Left lung (tissue), 10 donors: ENCODE measurements around the gene CTIF. TPM values are rescaled to one million over a fixed set of nuclear protein-coding genes. Genes with fewer than 3 reads are reported as not detected.

Experiments
- ATAC-seq: fragments of 200-7000 bp; cut with Tn5 transposase; one replicate; pipeline ENCODE4 v1.9.1; 2020; ENCODE audit warnings: moderate library complexity
- DNase-seq, 4 donors: peaks; one replicate each; pipeline ENCODE4 v3.0.0-alpha.2; 2013 to 2020
- H3K27ac ChIP-seq, 2 donors: fragments of 200-600 bp; sonication (generic) in 1 of 2; one replicate each; pipeline versions ENCODE4 v1.5.0 to v1.8.0; 2020 to 2021
- H3K27me3 ChIP-seq, 2 donors: fragments of 200-600 bp; sonication (generic) in 1 of 2; one replicate each; pipeline versions ENCODE4 v1.5.0 to v1.8.0; 2020 to 2021
- H3K36me3 ChIP-seq, 2 donors: fragments of 200-600 bp; sonication (generic) in 1 of 2; one replicate each; pipeline versions ENCODE4 v1.5.0 to v1.8.0; 2020 to 2021
- H3K4me1 ChIP-seq, 2 donors: fragments of 200-600 bp; one replicate each; pipeline ENCODE4 v1.8.0; 2021
- H3K4me3 ChIP-seq, 2 donors: fragments of 200-600 bp; sonication (generic) in 1 of 2; one replicate each; pipeline versions ENCODE4 v1.5.0 to v1.8.0; 2020 to 2021; ENCODE audit warnings: mild to moderate bottlenecking in 1 of 2
- H3K9me3 ChIP-seq, 2 donors: fragments of 200-600 bp; sonication (generic) in 1 of 2; one replicate each; pipeline versions ENCODE4 v1.5.0 to v1.8.0; 2020 to 2021
- CTCF ChIP-seq, 2 donors: fragments of 200-600 bp; sonication (generic) in 1 of 2; IDR thresholded peaks; one replicate each; pipeline versions ENCODE4 v1.5.0 to v1.8.0; 2021; ENCODE audit warnings: antibody characterized with exemption in 2 of 2
- intact Hi-C, 2 donors: fragments of 100-400 bp; cut with DNase I; formaldehyde crosslinking; loops; one replicate each; pipeline versions ENCODE4 v1.11.2 to v1.14.2; 2022
- polyA plus RNA-seq, 6 donors: library from polyadenylated mRNA; unstranded; fragments of 120-200 nt; gene quantifications; one replicate each; pipeline ENCODE4 v1.2.1, GENCODE V29; 2013; ENCODE audit not compliant: insufficient read length in 6 of 6
- total RNA-seq, 2 donors: library from RNA; stranded (reverse); fragmentation: NEBNext Ultra II Directional; extraction: Animal tissue kit (Norgen Biotek cat#: 25700); gene quantifications; one replicate each; pipeline ENCODE4 v1.2.1, GENCODE V29; 2021
- donor health status: DM: no; HTN: yes; CAD: no.
- donor health status: DM: no; HTN: no; CAD: no.

The CTIF gene
- total and polyA plus RNA-seq, 8 donors: 24.9 to 46.1 (median 34.9) TPM

DNA sequence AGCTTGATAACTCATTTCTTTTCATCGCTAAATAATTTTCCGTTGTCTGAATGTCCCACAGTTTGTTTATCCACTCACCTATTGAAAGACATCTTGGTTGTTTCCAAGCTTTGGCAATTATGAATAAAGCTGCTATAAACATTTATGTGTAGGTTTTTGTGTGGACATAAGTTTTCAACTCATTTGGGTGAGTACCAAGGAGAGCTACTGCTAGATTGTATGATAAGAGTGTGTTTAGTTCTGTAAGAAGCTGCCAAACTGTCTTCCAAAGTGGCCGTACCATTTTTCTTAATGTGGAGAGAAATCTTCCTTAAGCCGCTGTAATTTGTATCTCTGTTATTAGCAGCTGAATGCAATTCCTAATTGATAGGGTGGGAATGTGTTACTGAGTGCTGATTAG, 11.4 kb upstream of the CTIF start:
- intact Hi-C loops: no loop called here
- DNase-seq: no peak
- ATAC-seq: no peak
- Histone ChIP-seq H3K4me1 (no peaks in the 10 kb centered on the region), H3K9me3 (no peaks in the 10 kb centered on the region), H3K4me3 (no peak overlapping the region), H3K36me3 (no peaks in the 10 kb centered on the region), H3K27ac (no peak overlapping the region), H3K27me3 (peaks cover 0 to 11% of the 10 kb centered on the region in 2 donors)
- no peak for TF ChIP-seq CTCF (IDR thresholded peaks at IDR 0.05)

DNA sequence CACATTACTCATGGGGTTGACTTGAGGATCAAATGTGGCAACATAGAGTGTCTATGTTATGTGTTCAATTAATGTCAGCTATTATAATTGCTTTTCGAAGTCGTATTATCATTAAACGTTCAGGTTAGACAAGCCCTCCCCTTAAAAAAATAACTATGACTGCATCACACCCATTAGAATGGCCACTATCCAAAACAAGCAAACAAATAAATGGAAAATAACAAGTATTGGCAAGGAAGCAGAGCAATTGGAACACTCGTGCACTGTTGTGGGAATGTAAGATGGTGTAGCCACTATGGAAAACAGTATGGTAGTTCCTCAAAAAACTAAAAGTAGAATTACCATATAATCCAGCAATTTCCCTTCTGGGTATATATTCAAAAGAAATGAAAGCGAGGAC, 10.0 kb upstream of the CTIF start:
- H3K27ac ChIP-seq: no peak overlapping the region
- DNase-seq (no peak), ATAC-seq (no peak)
- H3K4me3 ChIP-seq: no peak overlapping the region
- no peaks in the 10 kb centered on the region for H3K36me3 ChIP-seq
- no peak for TF ChIP-seq CTCF (IDR thresholded peaks at IDR 0.05)
- H3K27me3 ChIP-seq: peaks cover 0 to 11% of the 10 kb centered on the region in 2 donors
- intact Hi-C loops: no loop called here
- no peaks in the 10 kb centered on the region for H3K4me1 ChIP-seq
- no peaks in the 10 kb centered on the region for H3K9me3 ChIP-seq

DNA sequence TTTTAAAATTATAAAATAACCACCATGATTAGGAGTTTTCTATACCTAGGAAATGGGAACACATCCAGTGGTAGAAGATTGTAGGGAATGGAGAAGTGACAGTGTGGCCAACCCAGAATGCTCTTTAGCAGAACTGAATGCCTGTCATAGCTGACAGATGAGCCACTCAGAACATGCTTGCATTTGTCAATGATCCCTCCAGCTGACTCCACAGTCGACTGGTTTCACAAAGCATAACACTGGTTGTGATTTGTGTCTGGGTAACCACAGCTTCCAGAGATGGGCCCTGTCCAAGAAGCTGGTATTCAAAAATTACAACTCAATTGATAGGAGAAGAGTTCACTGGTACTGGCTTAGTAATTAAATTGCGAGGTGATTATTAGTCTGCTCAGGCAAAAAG, 9.0 kb upstream of the CTIF start:
- TF ChIP-seq CTCF (IDR thresholded peaks at IDR 0.05): no peak
- intact Hi-C loops: no loop called here
- no peaks in the 10 kb centered on the region for H3K4me1 ChIP-seq
- H3K27me3 ChIP-seq: peaks cover 0 to 11% of the 10 kb centered on the region in 2 donors
- H3K36me3 ChIP-seq: no peaks in the 10 kb centered on the region
- H3K27ac ChIP-seq: no peak overlapping the region
- no peaks in the 10 kb centered on the region for H3K9me3 ChIP-seq
- ATAC-seq: no peak
- H3K4me3 ChIP-seq: no peak overlapping the region
- no peak for DNase-seq

- H3K4me3 ChIP-seq: no peak overlapping the region
- H3K4me1 ChIP-seq: no peaks in the 10 kb centered on the region
- no peak for ATAC-seq
- no peak for TF ChIP-seq CTCF (IDR thresholded peaks at IDR 0.05)
- intact Hi-C loops: no loop called here
- H3K27me3 ChIP-seq: peaks cover 0 to 11% of the 10 kb centered on the region in 2 donors
- no peaks in the 10 kb centered on the region for H3K36me3 ChIP-seq
- DNase-seq: no peak
- H3K27ac ChIP-seq: no peak overlapping the region
- no peaks in the 10 kb centered on the region for H3K9me3 ChIP-seq
These were observed 8.3 kb upstream of the CTIF start for GRCh38 chr18:48530399-48531081.

- no peak overlapping the region for H3K27ac ChIP-seq
- ATAC-seq (no peak), DNase-seq (no peak)
- H3K27me3 ChIP-seq: peaks cover 0 to 11% of the 10 kb centered on the region in 2 donors
- no peaks in the 10 kb centered on the region for H3K9me3 ChIP-seq
- no peaks in the 10 kb centered on the region for H3K4me1 ChIP-seq
- no peak overlapping the region for H3K4me3 ChIP-seq
- intact Hi-C loops: no loop called here
- no peaks in the 10 kb centered on the region for H3K36me3 ChIP-seq
- no peak for TF ChIP-seq CTCF (IDR thresholded peaks at IDR 0.05)
These were observed 7.8 kb upstream of the CTIF start for GRCh38 chr18:48531082-48531403.
